Endothelial cell of umbilical vein (primary cell): Measurements from ENCODE around the gene FECH. TPM values are rescaled to one million over a fixed set of nuclear protein-coding genes. Genes with fewer than 3 reads are reported as not detected.

Experiments used
- BruUV-seq: library from RNA; stranded (reverse); fragments of 400-500 nt; replicated peaks from 2 replicates; lab custom pipeline; 2021; lab: Mats Ljungman, UMichigan
- CTCF ChIA-PET: fragments of 300-600, 350-600 bp; sonication (Branson Sonifier 250); formaldehyde crosslinking; loops from one replicate; lab custom pipeline; 2021; ENCODE audit warnings: antibody characterized with exemption, inconsistent platforms; lab: Charles Lee
- POLR2A ChIA-PET: fragments of 300-600, 350-600 bp; sonication (Branson Sonifier 250); formaldehyde crosslinking; loops from one replicate; lab custom pipeline; 2021; ENCODE audit warnings: antibody characterized with exemption, inconsistent platforms; lab: Charles Lee
- DNase-seq: peaks from one replicate; pipeline ENCODE4 v3.0.0-alpha.2; 2011; ENCODE audit warnings: low read depth, low spot score
- FAIRE-seq: peaks from 2 replicates; lab custom pipeline; 2011; peaks lifted over from hg19 to GRCh38; lab: Jason Lieb, UNC
- H2AFZ ChIP-seq: 2 replicates; pipeline ENCODE4 v1.6.0; 2012; ENCODE audit warnings: low read depth, low read length, control low read depth, inconsistent platforms
- H3K27ac ChIP-seq: 2 replicates; pipeline ENCODE4 v1.5.1; 2011; ENCODE audit warnings: low read depth, mild to moderate bottlenecking, control low read depth, low read length, moderate library complexity; ENCODE audit not compliant: insufficient read depth
- H3K27me3 ChIP-seq, 2 experiments: 2 replicates each; pipeline versions ENCODE4 v1.6.0 to v1.6.1; 2011; ENCODE audit warnings: low read length in 2 of 2, mixed read lengths in 1 of 2; ENCODE audit not compliant: control insufficient read depth in 2 of 2, insufficient read depth in 2 of 2
- H3K36me3 ChIP-seq, 2 experiments: 2 replicates in 1 of 2; 3 replicates in 1 of 2; pipeline ENCODE4 v1.5.1; 2011; ENCODE audit warnings: low read length in 2 of 2, mild to moderate bottlenecking in 1 of 2, moderate library complexity in 1 of 2; ENCODE audit not compliant: control insufficient read depth in 2 of 2, insufficient read depth in 2 of 2; ENCODE audit errors: extremely low read depth in 1 of 2
- H3K4me1 ChIP-seq: 3 replicates; pipeline ENCODE4 v1.5.1; 2011; ENCODE audit warnings: mild to moderate bottlenecking, low read length; ENCODE audit not compliant: control insufficient read depth, insufficient read depth; ENCODE audit errors: extremely low read depth
- H3K4me2 ChIP-seq: 2 replicates; pipeline ENCODE4 v1.6.1; 2011; ENCODE audit warnings: low read length, control low read depth, mixed read lengths; ENCODE audit not compliant: insufficient read depth
- H3K4me3 ChIP-seq, 3 experiments: fragments of 200-600 bp in 1 of 3; sonication (generic), shearing (Covaris generic) in 1 of 3; replicated peaks in 1 of 3; 2 replicates each; pipeline ENCODE4 v1.5.1; 2011 to 2016; ENCODE audit warnings: control low read depth in 3 of 3, low read length in 3 of 3, mild to moderate bottlenecking in 2 of 3, inconsistent platforms in 1 of 3, low read depth in 1 of 3, moderate library complexity in 1 of 3; ENCODE audit not compliant: insufficient read depth in 1 of 3
- H3K79me2 ChIP-seq: 2 replicates; pipeline ENCODE4 v1.6.0; 2012; ENCODE audit warnings: low read length, inconsistent platforms; ENCODE audit not compliant: control insufficient read depth, insufficient read depth
- H3K9ac ChIP-seq: replicated peaks from 2 replicates; pipeline ENCODE3; 2011; ENCODE audit warnings: low read length, control low read depth; ENCODE audit not compliant: insufficient read depth; ENCODE audit errors: extremely low read depth
- H3K9me1 ChIP-seq: replicated peaks from 3 replicates; pipeline ENCODE4 v1.6.0; 2011; ENCODE audit warnings: mild to moderate bottlenecking, low read length; ENCODE audit not compliant: control insufficient read depth, insufficient read depth; ENCODE audit errors: extremely low read depth
- H3K9me3 ChIP-seq: replicated peaks from 2 replicates; pipeline ENCODE4 v1.5.1; 2012; ENCODE audit warnings: low read length, inconsistent platforms; ENCODE audit not compliant: control insufficient read depth, insufficient read depth
- H4K20me1 ChIP-seq: replicated peaks from 2 replicates; pipeline ENCODE3; 2011; ENCODE audit warnings: mild to moderate bottlenecking, low read length; ENCODE audit not compliant: control insufficient read depth, insufficient read depth; ENCODE audit errors: extremely low read depth
- CTCF ChIP-seq, 2 donors: IDR thresholded peaks; 1 replicate in 1 of 2; 2 replicates in 1 of 2; pipeline ENCODE4 v1.5.1; 2011; ENCODE audit warnings: low read length in 2 of 2, mild to moderate bottlenecking in 2 of 2, moderate library complexity in 2 of 2, control low read depth in 1 of 2, inconsistent platforms in 1 of 2, low read depth in 1 of 2; ENCODE audit not compliant: insufficient read depth in 1 of 2; ENCODE audit errors: extremely low read depth in 1 of 2
- EZH2 ChIP-seq: IDR thresholded peaks from 2 replicates; pipeline ENCODE4 v1.6.1; 2012; ENCODE audit warnings: borderline replicate concordance, low read depth, mild to moderate bottlenecking, moderate library complexity, low read length, inconsistent platforms; ENCODE audit not compliant: severe bottlenecking
- FOS ChIP-seq: IDR thresholded peaks from 2 replicates; pipeline ENCODE4 v1.6.1; 2011; ENCODE audit warnings: mild to moderate bottlenecking, low read length, moderate library complexity, borderline replicate concordance; ENCODE audit not compliant: insufficient read depth
- GATA2 ChIP-seq: IDR thresholded peaks from 2 replicates; pipeline ENCODE4 v1.7.0; 2011; ENCODE audit warnings: low read depth, mild to moderate bottlenecking, moderate library complexity, mixed read lengths, low read length; ENCODE audit not compliant: insufficient read length, insufficient read depth
- JUN ChIP-seq: IDR thresholded peaks from 2 replicates; pipeline ENCODE4 v1.6.1; 2011; ENCODE audit warnings: borderline replicate concordance, low read depth; ENCODE audit not compliant: insufficient read length, insufficient read depth
- MAX ChIP-seq: IDR thresholded peaks from 2 replicates; pipeline ENCODE4 v1.6.1; 2011; ENCODE audit not compliant: insufficient read depth, insufficient read length
- MYC ChIP-seq: IDR thresholded peaks from one replicate; pipeline ENCODE4 v1.6.1; 2011; ENCODE audit warnings: mild to moderate bottlenecking, low read depth, low read length
- POLR2A ChIP-seq: IDR thresholded peaks from 2 replicates; pipeline ENCODE4 v1.6.1; 2012; ENCODE audit warnings: low read depth, mild to moderate bottlenecking, control low read depth, low read length
- POLR2AphosphoS5 ChIP-seq: IDR thresholded peaks from 2 replicates; pipeline ENCODE4 v1.6.1; 2012; ENCODE audit warnings: low read depth, mild to moderate bottlenecking, control low read depth, low read length, moderate library complexity; ENCODE audit not compliant: insufficient read depth
- dilution Hi-C: fragments of 300-500 bp; cut with MboI; formaldehyde crosslinking; loops from one replicate; pipeline ENCODE4 v1.15.0; 2019; ENCODE audit warnings: low sequenced_read_pairs; ENCODE audit not compliant: extremely low pct_ligation_motif_present
- intact Hi-C: fragments of 100-400 bp; cut with micrococcal nuclease; formaldehyde crosslinking; loops from one replicate; pipeline ENCODE4 v1.10.0; 2022
- polyA plus RNA-seq, 4 experiments: library from polyadenylated mRNA; depleted of rRNA in 3 of 4; stranded (reverse) in 3 of 4; unstranded in 1 of 4; fragments of >200 nt; gene quantifications; 2 replicates each; pipeline versions ENCODE4 v1.2.1 to v1.2.3, GENCODE V29; 2011 to 2012; ENCODE audit warnings: missing spikeins in 1 of 4
- total RNA-seq: library from RNA; stranded (reverse); gene quantifications from 2 replicates; pipeline ENCODE4 v1.2.3, GENCODE V29; 2021

Gene FECH
- total and polyA plus RNA-seq, 2 donors (not counting 3 experiments of a cell fraction or from before 2014, with no cell fraction given), result 25.3 to 27.9 TPM

GRCh38 chr18:57627488-57627887 is 41.0 kb upstream of the FECH start:
- dilution Hi-C loops, result no loop called here
- no peak for FAIRE-seq
- H3K9me3 ChIP-seq, result no peaks in the 10 kb centered on the region
- TF ChIP-seq POLR2A (no peak), JUN (peak; percentile 27), FOS (peak; percentile 5)
- ChIA-PET CTCF (interaction anchor here (1.1 kb wide), 1 partner anchor 508 kb away, joined by 3 read pairs; no protein-coding TSS in a partner anchor), POLR2A (no interaction called here)
- peak overlapping the region; percentile 38 for H3K9ac ChIP-seq
- peaks cover 27% of the 10 kb centered on the region for H3K4me1 ChIP-seq
- no peaks in the 10 kb centered on the region for H3K36me3 ChIP-seq
- peak overlapping the region; percentile 81 for H2AFZ ChIP-seq
- peak overlapping the region; percentile 65 for H3K27ac ChIP-seq
- intact Hi-C loops, result no loop called here
- H4K20me1 ChIP-seq, result no peaks in the 10 kb centered on the region
- no peaks in the 10 kb centered on the region for H3K79me2 ChIP-seq
- no TSS peak for BruUV-seq
- no peaks in the 10 kb centered on the region for H3K27me3 ChIP-seq
- no peaks in the 10 kb centered on the region for H3K9me1 ChIP-seq
- no peak overlapping the region for H3K4me3 ChIP-seq
- H3K4me2 ChIP-seq, result peak overlapping the region; percentile 62
- peak; percentile 31 for DNase-seq

GRCh38 chr18:57624988-57625387 is 38.5 kb upstream of the FECH start:
- Histone ChIP-seq H3K9ac (no peak overlapping the region), H3K4me2 (no peak overlapping the region), H3K27me3 (no peaks in the 10 kb centered on the region), H3K4me1 (peaks cover 26% of the 10 kb centered on the region), H4K20me1 (no peaks in the 10 kb centered on the region), H3K36me3 (no peaks in the 10 kb centered on the region), H3K9me1 (no peaks in the 10 kb centered on the region), H3K9me3 (no peaks in the 10 kb centered on the region), H3K79me2 (peaks cover 14% of the 10 kb centered on the region), H2AFZ (no peak overlapping the region), H3K27ac (no peak overlapping the region), H3K4me3 (no peak overlapping the region)
- no TSS peak for BruUV-seq
- ChIA-PET CTCF (interaction anchor here (1.0 kb wide), 1 partner anchor 497 kb away, joined by 3 read pairs; no protein-coding TSS in a partner anchor), POLR2A (no interaction called here)
- intact Hi-C loops (no loop called here), dilution Hi-C loops (no loop called here)
- DNase-seq, result no peak
- FAIRE-seq, result no peak
- no peak for TF ChIP-seq CTCF (IDR thresholded peaks at IDR 0.05; ENCODE audit: extremely low read depth in 1 of 2, insufficient read depth in 1 of 2, low read depth in 1 of 2, low read length in 2 of 2)
- no peak for TF ChIP-seq POLR2AphosphoS5
- TF ChIP-seq JUN, result no peak
- TF ChIP-seq EZH2, result no peak
- no peak for TF ChIP-seq POLR2A
- no peak for TF ChIP-seq MAX
- TF ChIP-seq MYC, result no peak
- TF ChIP-seq GATA2, result no peak
- TF ChIP-seq FOS, result no peak
